Measurements from ENCODE around the gene NXPE3. TPM values are rescaled to one million over a fixed set of nuclear protein-coding genes. Genes with fewer than 3 reads are reported as not detected.

NXPE3 gene
- total and polyA plus RNA-seq, 9 of the 15 experiments (the other 6 are each of a cell fraction or from before 2014, with no cell fraction given) = 0.25 to 2.5 (median 0.95) TPM

DNA sequence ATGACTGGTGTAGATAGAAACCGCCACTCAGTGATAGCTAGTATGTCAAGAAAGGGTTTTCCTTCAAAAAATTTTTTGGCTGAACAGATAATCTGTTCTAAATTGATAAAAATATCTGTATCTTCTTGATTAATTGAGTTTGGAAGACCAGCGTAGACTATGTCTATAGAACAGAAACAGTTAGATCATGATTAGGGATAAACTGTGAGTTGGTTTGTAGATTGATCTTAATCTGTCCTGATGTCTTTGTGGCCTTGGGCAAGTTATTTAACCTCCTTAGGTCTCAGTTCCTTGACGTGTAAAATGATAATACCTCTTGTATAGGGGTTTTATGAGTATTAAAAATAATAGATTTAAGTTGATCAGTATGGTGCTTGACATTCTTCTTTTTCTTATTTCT lies 75.0 kb downstream of the NXPE3 start:
- in situ Hi-C loops (cut with MboI) (no loop called here), intact Hi-C loops (cut with micrococcal nuclease) (no loop called here)
- no peak overlapping the region for H3K4me3 ChIP-seq
- no peak for TF ChIP-seq NBN (IDR thresholded peaks at IDR 0.05; ENCODE audit: low read depth)
- TF ChIP-seq, protein P1, sequence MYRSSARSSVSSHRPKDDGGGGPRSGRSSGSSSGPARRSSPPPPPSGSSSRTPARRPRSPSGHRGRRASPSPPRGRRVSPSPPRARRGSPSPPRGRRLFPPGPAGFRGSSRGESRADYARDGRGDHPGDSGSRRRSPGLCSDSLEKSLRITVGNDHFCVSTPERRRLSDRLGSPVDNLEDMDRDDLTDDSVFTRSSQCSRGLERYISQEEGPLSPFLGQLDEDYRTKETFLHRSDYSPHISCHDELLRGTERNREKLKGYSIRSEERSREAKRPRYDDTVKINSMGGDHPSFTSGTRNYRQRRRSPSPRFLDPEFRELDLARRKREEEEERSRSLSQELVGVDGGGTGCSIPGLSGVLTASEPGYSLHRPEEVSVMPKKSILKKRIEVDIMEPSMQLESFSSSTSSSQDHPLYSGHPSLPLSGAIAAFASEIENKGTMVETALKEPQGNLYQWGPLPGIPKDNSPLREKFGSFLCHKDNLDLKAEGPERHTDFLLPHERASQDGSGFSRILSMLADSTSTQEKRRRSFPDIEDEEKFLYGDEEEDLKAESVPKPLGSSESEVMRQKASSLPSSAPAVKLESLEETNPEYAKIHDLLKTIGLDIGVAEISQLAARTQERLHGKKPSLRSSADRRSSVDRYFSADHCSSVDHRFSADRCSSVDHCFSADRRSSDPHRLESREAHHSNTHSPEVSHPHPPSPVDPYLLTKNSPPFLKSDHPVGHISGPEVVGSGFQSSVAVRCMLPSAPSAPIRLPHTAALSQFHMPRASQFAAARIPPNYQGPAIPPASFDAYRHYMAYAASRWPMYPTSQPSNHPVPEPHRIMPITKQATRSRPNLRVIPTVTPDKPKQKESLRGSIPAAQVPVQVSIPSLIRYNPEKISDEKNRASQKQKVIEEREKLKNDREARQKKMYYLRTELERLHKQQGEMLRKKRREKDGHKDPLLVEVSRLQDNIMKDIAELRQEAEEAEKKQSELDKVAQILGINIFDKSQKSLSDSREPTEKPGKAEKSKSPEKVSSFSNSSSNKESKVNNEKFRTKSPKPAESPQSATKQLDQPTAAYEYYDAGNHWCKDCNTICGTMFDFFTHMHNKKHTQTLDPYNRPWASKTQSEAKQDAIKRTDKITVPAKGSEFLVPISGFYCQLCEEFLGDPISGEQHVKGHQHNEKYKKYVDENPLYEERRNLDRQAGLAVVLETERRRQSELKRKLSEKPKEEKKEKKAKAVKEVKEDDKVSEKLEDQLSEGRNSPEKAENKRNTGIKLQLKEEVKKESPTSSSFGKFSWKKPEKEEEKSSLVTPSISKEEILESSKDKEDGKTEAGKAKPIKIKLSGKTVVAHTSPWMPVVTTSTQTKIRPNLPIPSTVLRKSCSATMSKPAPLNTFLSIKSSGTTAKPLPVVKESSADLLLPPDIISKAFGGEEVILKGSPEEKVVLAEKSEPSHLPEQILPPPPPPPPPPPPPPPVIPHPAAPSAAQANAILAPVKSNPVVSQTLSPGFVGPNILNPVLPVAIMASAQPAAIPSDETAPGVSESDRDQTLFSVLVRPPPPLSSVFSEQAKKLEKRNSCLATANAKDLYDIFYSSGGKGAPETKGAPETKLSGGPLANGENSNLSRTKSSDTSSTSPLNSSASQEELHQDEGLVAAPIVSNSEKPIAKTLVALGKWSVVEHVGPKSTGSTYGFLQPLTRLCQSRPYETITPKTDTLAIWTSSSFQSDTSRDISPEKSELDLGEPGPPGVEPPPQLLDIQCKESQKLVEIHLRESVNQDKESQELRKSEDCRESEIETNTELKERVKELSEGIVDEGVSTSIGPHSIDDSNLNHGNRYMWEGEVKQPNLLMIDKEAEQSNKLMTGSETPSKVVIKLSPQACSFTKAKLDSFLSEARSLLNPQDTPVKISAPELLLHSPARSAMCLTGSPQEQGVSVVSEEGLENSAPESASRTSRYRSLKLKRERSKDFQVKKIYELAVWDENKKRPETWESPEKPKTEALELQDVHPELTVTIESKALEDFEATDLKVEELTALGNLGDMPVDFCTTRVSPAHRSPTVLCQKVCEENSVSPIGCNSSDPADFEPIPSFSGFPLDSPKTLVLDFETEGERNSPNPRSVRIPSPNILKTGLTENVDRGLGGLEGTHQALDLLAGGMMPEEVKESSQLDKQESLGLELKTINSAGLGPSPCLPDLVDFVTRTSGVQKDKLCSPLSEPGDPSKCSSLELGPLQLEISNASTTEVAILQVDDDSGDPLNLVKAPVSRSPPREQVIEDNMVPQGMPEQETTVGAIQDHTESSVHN (IDR thresholded peaks at IDR 0.05; ENCODE audit: borderline replicate concordance in 1 of 2, low read depth in 1 of 2) = no peak
- BruUV-seq (replicated peaks) = no TSS peak
- H3K79me2 ChIP-seq (ENCODE audit: control insufficient read depth, insufficient read depth, low read length) = peaks cover 25% of the 10 kb centered on the region
- H3K9me3 ChIP-seq (replicated peaks; ENCODE audit: control insufficient read depth, insufficient read depth, low read depth, low read length) = no peaks in the 10 kb centered on the region
- CTCF ChIA-PET (ENCODE audit: low intra/inter-chr PET ratio) = no interaction called here
- no peak overlapping the region for H3K27ac ChIP-seq (ENCODE audit: extremely low read depth, low read depth, low read length)
- no peak overlapping the region for H3K9ac ChIP-seq (ENCODE audit: insufficient read depth in 1 of 2, low read depth in 2 of 2, low read length in 2 of 2)
- H4K20me1 ChIP-seq (replicated peaks; ENCODE audit: control insufficient read depth, insufficient read depth, low read length) = peaks cover 6% of the 10 kb centered on the region; the same call in 1 of the 2 replicates
- H3K4me1 ChIP-seq (replicated peaks in 1 of 2; ENCODE audit: control insufficient read depth in 2 of 2, insufficient read depth in 2 of 2, low read length in 2 of 2) = peaks cover 2 to 6% of the 10 kb centered on the region in 2 experiments; a peak in 2 of 5 replicates
- H3K9me1 ChIP-seq (ENCODE audit: control insufficient read depth, insufficient read depth, low read length) = no peaks in the 10 kb centered on the region
- 88% methylated on average over 3 of the region's 3 CpGs for WGBS (ENCODE audit: insufficient coverage, low coverage, missing lambda C conversion rate)
- H3K36me3 ChIP-seq (ENCODE audit: control insufficient read depth, insufficient read depth, low read length) = peaks cover 71% of the 10 kb centered on the region
- no peak for FAIRE-seq
- H2AFZ ChIP-seq (ENCODE audit: low read depth, low read length) = no peak overlapping the region
- no peak for ATAC-seq
- H3K4me2 ChIP-seq (ENCODE audit: insufficient read depth, low read length) = no peak overlapping the region
- H3K27me3 ChIP-seq (ENCODE audit: control insufficient read depth in 2 of 2, insufficient read depth in 2 of 2, low read length in 2 of 2) = no peaks in the 10 kb centered on the region
- POLR2A ChIA-PET = interaction anchor here (0.6 to 1.1 kb wide), 2 partner anchors 14 to 28 kb away, joined by 3 to 4 read pairs; no protein-coding TSS in a partner anchor
- DNase-seq (ENCODE audit: extremely low read depth in 1 of 4, low spot score in 3 of 4) = no peak

All from K562 (cell line).